H9 (cell line): Measurements from ENCODE around the gene NCR1. TPM values are rescaled to one million over a fixed set of nuclear protein-coding genes. Genes with fewer than 3 reads are reported as not detected.

Experiments
- DNase-seq: peaks from one replicate; pipeline ENCODE4 v3.0.0-alpha.2; 2017
- H2AFZ ChIP-seq: one replicate; pipeline ENCODE4 v1.6.1; 2013; ENCODE audit warnings: mild to moderate bottlenecking, low read length, control low read depth, moderate library complexity
- H2AK5ac ChIP-seq: 2 replicates; pipeline ENCODE4 v1.6.1; 2013; ENCODE audit warnings: low read length, control low read depth, mixed read lengths; ENCODE audit not compliant: insufficient read length
- H2BK120ac ChIP-seq: one replicate; pipeline ENCODE4 v1.6.1; 2013; ENCODE audit warnings: low read depth, mild to moderate bottlenecking, low read length, control low read depth, inconsistent platforms; ENCODE audit not compliant: poor library complexity, severe bottlenecking
- H2BK12ac ChIP-seq: 2 replicates; pipeline ENCODE4 v1.6.1; 2013; ENCODE audit warnings: low read length, control low read depth, mixed read lengths, low read depth; ENCODE audit not compliant: insufficient read length
- H2BK15ac ChIP-seq: 2 replicates; pipeline ENCODE4 v1.6.1; 2013; ENCODE audit warnings: low read depth, low read length, control low read depth
- H2BK20ac ChIP-seq: one replicate; pipeline ENCODE4 v1.6.1; 2013; ENCODE audit warnings: low read depth, mild to moderate bottlenecking, low read length, control low read depth, inconsistent platforms; ENCODE audit not compliant: poor library complexity, severe bottlenecking
- H2BK5ac ChIP-seq: 2 replicates; pipeline ENCODE4 v1.6.1; 2013; ENCODE audit warnings: low read length, control low read depth, mixed read lengths; ENCODE audit not compliant: insufficient read length
- H3K14ac ChIP-seq: 2 replicates; pipeline ENCODE4 v1.6.1; 2013; ENCODE audit warnings: low read length, control low read depth; ENCODE audit not compliant: insufficient read depth
- H3K18ac ChIP-seq: 2 replicates; pipeline ENCODE4 v1.6.1; 2013; ENCODE audit warnings: low read depth, mild to moderate bottlenecking, mixed read lengths, low read length, control low read depth; ENCODE audit not compliant: insufficient read length
- H3K23ac ChIP-seq: 2 replicates; pipeline ENCODE4 v1.6.1; 2013; ENCODE audit warnings: low read length, control low read depth, mixed read lengths, low read depth; ENCODE audit not compliant: insufficient read length
- H3K23me2 ChIP-seq: 2 replicates; pipeline ENCODE4 v1.6.1; 2013; ENCODE audit warnings: low read depth, mild to moderate bottlenecking, mixed read lengths, low read length, control low read depth; ENCODE audit not compliant: insufficient read length, poor library complexity, severe bottlenecking
- H3K27ac ChIP-seq: 2 replicates; pipeline ENCODE4 v1.5.1; 2013; ENCODE audit warnings: low read length, control low read depth, mixed read lengths, low read depth; ENCODE audit not compliant: insufficient read length
- H3K27me3 ChIP-seq: 2 replicates; pipeline ENCODE4 v1.6.1; 2013; ENCODE audit warnings: low read length, control low read depth, inconsistent platforms; ENCODE audit not compliant: insufficient read depth
- H3K4ac ChIP-seq: 2 replicates; pipeline ENCODE4 v1.6.1; 2013; ENCODE audit warnings: low read depth, mild to moderate bottlenecking, control low read depth, inconsistent platforms, low read length, moderate library complexity
- H3K4me1 ChIP-seq: 2 replicates; pipeline ENCODE4 v1.6.1; 2013; ENCODE audit warnings: low read length, control low read depth, inconsistent platforms; ENCODE audit not compliant: insufficient read depth
- H3K4me2 ChIP-seq: 2 replicates; pipeline ENCODE4 v1.6.1; 2013; ENCODE audit warnings: low read length, control low read depth, mixed read lengths; ENCODE audit not compliant: insufficient read length, insufficient read depth
- H3K56ac ChIP-seq: 2 replicates; pipeline ENCODE4 v1.6.1; 2013; ENCODE audit warnings: low read depth, mild to moderate bottlenecking, mixed read lengths, low read length, control low read depth; ENCODE audit not compliant: insufficient read length
- H3K79me1 ChIP-seq: 2 replicates; pipeline ENCODE4 v1.6.1; 2013; ENCODE audit warnings: low read depth, mild to moderate bottlenecking, moderate library complexity, low read length, control low read depth, inconsistent platforms; ENCODE audit not compliant: insufficient read depth, poor library complexity, severe bottlenecking
- H3K79me2 ChIP-seq: 2 replicates; pipeline ENCODE4 v1.6.1; 2013; ENCODE audit warnings: low read length, control low read depth, inconsistent platforms; ENCODE audit not compliant: insufficient read depth
- H3K9ac ChIP-seq: 2 replicates; pipeline ENCODE4 v1.6.1; 2013; ENCODE audit warnings: low read length, control low read depth, mixed read lengths; ENCODE audit not compliant: insufficient read length; ENCODE audit errors: extremely low read depth
- H3K9me3 ChIP-seq: one replicate; pipeline ENCODE4 v1.6.1; 2013; ENCODE audit warnings: low read depth, low read length, inconsistent platforms; ENCODE audit not compliant: control insufficient read depth
- H3T11ph ChIP-seq: one replicate; pipeline ENCODE4 v1.6.1; 2013; ENCODE audit warnings: mild to moderate bottlenecking, low read length, control low read depth, inconsistent platforms
- H4K20me1 ChIP-seq: one replicate; pipeline ENCODE4 v1.6.1; 2013; ENCODE audit not compliant: control insufficient read depth, insufficient read length, insufficient read depth
- H4K5ac ChIP-seq: 2 replicates; pipeline ENCODE4 v1.6.1; 2013; ENCODE audit warnings: low read depth, mild to moderate bottlenecking, mixed read lengths, low read length, control low read depth; ENCODE audit not compliant: insufficient read length
- H4K8ac ChIP-seq: replicated peaks from 2 replicates; pipeline ENCODE4 v1.6.1; 2013; ENCODE audit warnings: low read length, control low read depth, mixed read lengths, low read depth; ENCODE audit not compliant: insufficient read length
- H4K91ac ChIP-seq: 2 replicates; pipeline ENCODE4 v1.6.1; 2013; ENCODE audit warnings: low read depth, mild to moderate bottlenecking, moderate library complexity, mixed read lengths, low read length, control low read depth; ENCODE audit not compliant: insufficient read length
- H3K27ac Mint-ChIP-seq, 3 experiments: 2 replicates in 2 of 3; 3 replicates in 1 of 3; pipeline ENCODE4 v1.8.0; 2020 to 2021; ENCODE audit warnings: mixed read lengths in 3 of 3, mild to moderate bottlenecking in 1 of 3, moderate library complexity in 1 of 3
- H3K27me3 Mint-ChIP-seq: 2 replicates; pipeline ENCODE4 v1.8.0; 2021; ENCODE audit warnings: low read depth, mild to moderate bottlenecking, moderate library complexity, mixed read lengths
- H3K36me3 Mint-ChIP-seq, 3 experiments: 2 replicates in 2 of 3; 3 replicates in 1 of 3; pipeline ENCODE4 v1.8.0; 2020 to 2021; ENCODE audit warnings: low read depth in 3 of 3, mixed read lengths in 3 of 3; ENCODE audit not compliant: insufficient read depth in 1 of 3
- H3K4me1 Mint-ChIP-seq, 2 experiments: 2 replicates each; pipeline ENCODE4 v1.8.0; 2020; ENCODE audit warnings: mixed read lengths in 2 of 2
- H3K4me3 Mint-ChIP-seq, 2 experiments: 2 replicates in 1 of 2; 3 replicates in 1 of 2; pipeline ENCODE4 v1.8.0; 2020 to 2021; ENCODE audit warnings: mild to moderate bottlenecking in 2 of 2, mixed read lengths in 2 of 2, moderate library complexity in 1 of 2
- H3K9me3 Mint-ChIP-seq, 2 experiments: 2 replicates in 1 of 2; 3 replicates in 1 of 2; pipeline ENCODE4 v1.8.0; 2020; ENCODE audit warnings: mild to moderate bottlenecking in 2 of 2, mixed read lengths in 2 of 2, moderate library complexity in 1 of 2
- CTCF ChIP-seq: fragments of 200-600 bp; sonication (generic); conservative IDR thresholded peaks from 3 replicates; pipeline ENCODE4 v1.8.0; 2021; ENCODE audit warnings: antibody characterized with exemption, mild to moderate bottlenecking
- WGBS: extraction: QIAGEN DNeasy Blood & Tissue Kit; methylation state at CpG from one replicate; pipeline ENCODE4 v1.1.7; 2013; ENCODE audit warnings: missing lambda C conversion rate, low lambda C conversion rate, mixed read lengths; ENCODE audit not compliant: insufficient read length; ENCODE audit errors: extremely low coverage; 5-methylcytosine and 5-hydroxymethylcytosine counted together
- total RNA-seq: library from RNA; stranded (reverse); gene quantifications from 2 replicates; pipeline ENCODE4 v1.2.1, GENCODE V29; 2021

The NCR1 gene
- total RNA-seq, 1 experiment from 2014 or later: 2.0 TPM

- no peaks in the 10 kb centered on the region; the same call in 1 of the 2 replicates for H3K4me1 ChIP-seq
- TF ChIP-seq CTCF: no peak
- H4K5ac ChIP-seq: no peak overlapping the region
- peaks cover 2 to 83% of the 10 kb centered on the region in 2 experiments; a peak in 4 of 5 replicates for H3K9me3 Mint-ChIP-seq
- H3K4me2 ChIP-seq: no peak overlapping the region
- no peak overlapping the region for H3K27ac ChIP-seq
- H2BK5ac ChIP-seq: no peak overlapping the region
- peaks cover 3% of the 10 kb centered on the region for H3K27me3 Mint-ChIP-seq
- no peak for DNase-seq
- H3K23me2 ChIP-seq: no peaks in the 10 kb centered on the region
- H3K36me3 Mint-ChIP-seq: no peaks in the 10 kb centered on the region; a peak in 1 of 7 replicates
- peaks cover 0 to 18% of the 10 kb centered on the region in 2 experiments; a peak in 2 of 4 replicates for H3K4me1 Mint-ChIP-seq
- no peaks in the 10 kb centered on the region for H3K9me3 ChIP-seq
- H3K56ac ChIP-seq: no peak overlapping the region
- no peak overlapping the region for H3K18ac ChIP-seq
- H3K79me2 ChIP-seq: no peaks in the 10 kb centered on the region
- H2BK12ac ChIP-seq: no peak overlapping the region
- H2AFZ ChIP-seq: no peak overlapping the region
- H3K4ac ChIP-seq: no peak overlapping the region
- no peak overlapping the region for H3K23ac ChIP-seq
- no peak overlapping the region for H3K9ac ChIP-seq
- no peak overlapping the region for H2BK120ac ChIP-seq
- H3K27ac Mint-ChIP-seq: no peak overlapping the region; a peak in 1 of 7 replicates
- H3K79me1 ChIP-seq: no peaks in the 10 kb centered on the region
- H2BK15ac ChIP-seq: no peak overlapping the region
- no peak overlapping the region for H3K4me3 Mint-ChIP-seq
- H4K8ac ChIP-seq: no peak overlapping the region
- H4K91ac ChIP-seq: no peak overlapping the region
- H2AK5ac ChIP-seq: no peak overlapping the region
- no peaks in the 10 kb centered on the region for H4K20me1 ChIP-seq
- H2BK20ac ChIP-seq: no peak overlapping the region
- WGBS: no CpG with 5 or more reads among the region's 11 CpGs
- no peak overlapping the region for H3T11ph ChIP-seq
- no peak overlapping the region for H3K14ac ChIP-seq
- no peaks in the 10 kb centered on the region for H3K27me3 ChIP-seq
Observed at GRCh38 chr19:54955376-54955775, 49.4 kb downstream of the NCR1 start.
